ENCODE measurements around the gene TOM1L2.
"Not testable (repeated sequence)": the region's sequence is repeated elsewhere in the genome, so short reads cannot be mapped to it uniquely, and the experiment has no call there.

The TOM1L2 gene

GRCh38 chr17:17995887-17996286 lies 23.7 kb upstream of the TOM1L2 start:
- DNase-seq (ENCODE audit: low read depth, low spot score): not testable (repeated sequence)

- DNase-seq (ENCODE audit: low read depth, low spot score): peak; percentile 45
Observed at GRCh38 chr17:17994271-17995069, 22.3 kb upstream of the TOM1L2 start.

GRCh38 chr17:17993852-17994251 lies 21.7 kb upstream of the TOM1L2 start:
- no peak for DNase-seq (ENCODE audit: low read depth, low spot score)

GRCh38 chr17:17993366-17993765 lies 21.2 kb upstream of the TOM1L2 start:
- DNase-seq (ENCODE audit: low read depth, low spot score): no peak

GRCh38 chr17:17990282-17990681 lies 18.1 kb upstream of the TOM1L2 start:
- no peak for DNase-seq (ENCODE audit: low read depth, low spot score)

- no peak for DNase-seq (ENCODE audit: low read depth, low spot score)
Observed at GRCh38 chr17:17989618-17990017, 17.4 kb upstream of the TOM1L2 start.

- DNase-seq (ENCODE audit: low read depth, low spot score): no peak
Observed at GRCh38 chr17:17989081-17989480, 16.9 kb upstream of the TOM1L2 start.

GRCh38 chr17:17988427-17988945 lies 16.3 kb upstream of the TOM1L2 start:
- no peak for DNase-seq (ENCODE audit: low read depth, low spot score)

GRCh38 chr17:17987901-17988300 lies 15.7 kb upstream of the TOM1L2 start:
- DNase-seq (ENCODE audit: low read depth, low spot score): no peak

GRCh38 chr17:17987187-17987896 lies 15.1 kb upstream of the TOM1L2 start:
- no peak for DNase-seq (ENCODE audit: low read depth, low spot score)

GRCh38 chr17:17985555-17985954 lies 13.4 kb upstream of the TOM1L2 start:
- no peak for DNase-seq (ENCODE audit: low read depth, low spot score)

GRCh38 chr17:17985153-17985552 lies 13.0 kb upstream of the TOM1L2 start:
- DNase-seq (ENCODE audit: low read depth, low spot score): no peak

GRCh38 chr17:17983776-17984175 lies 11.6 kb upstream of the TOM1L2 start:
- DNase-seq (ENCODE audit: low read depth, low spot score): no peak

- no peak for DNase-seq (ENCODE audit: low read depth, low spot score)
Observed at GRCh38 chr17:17983376-17983775, 11.2 kb upstream of the TOM1L2 start.

GRCh38 chr17:17982801-17983200 lies 10.6 kb upstream of the TOM1L2 start:
- DNase-seq (ENCODE audit: low read depth, low spot score): no peak

- DNase-seq (ENCODE audit: low read depth, low spot score): no peak
Observed at GRCh38 chr17:17981330-17981729, 9.1 kb upstream of the TOM1L2 start.

GRCh38 chr17:17979778-17980177 lies 7.6 kb upstream of the TOM1L2 start:
- no peak for DNase-seq (ENCODE audit: low read depth, low spot score)

GRCh38 chr17:17978481-17979424 lies 6.6 kb upstream of the TOM1L2 start:
- no peak for DNase-seq (ENCODE audit: low read depth, low spot score)

- no peak for DNase-seq (ENCODE audit: low read depth, low spot score)
Observed at GRCh38 chr17:17976931-17977570, 4.9 kb upstream of the TOM1L2 start.

GRCh38 chr17:17975436-17975835 lies 3.2 kb upstream of the TOM1L2 start:
- no peak for DNase-seq (ENCODE audit: low read depth, low spot score)

GRCh38 chr17:17972952-17973254 lies 703 bp upstream of the TOM1L2 start:
- no peak for DNase-seq (ENCODE audit: low read depth, low spot score)

Data from iPS DF 19.7 (cell line).